ENCODE data around the gene RNF166.

Gene RNF166

DNA sequence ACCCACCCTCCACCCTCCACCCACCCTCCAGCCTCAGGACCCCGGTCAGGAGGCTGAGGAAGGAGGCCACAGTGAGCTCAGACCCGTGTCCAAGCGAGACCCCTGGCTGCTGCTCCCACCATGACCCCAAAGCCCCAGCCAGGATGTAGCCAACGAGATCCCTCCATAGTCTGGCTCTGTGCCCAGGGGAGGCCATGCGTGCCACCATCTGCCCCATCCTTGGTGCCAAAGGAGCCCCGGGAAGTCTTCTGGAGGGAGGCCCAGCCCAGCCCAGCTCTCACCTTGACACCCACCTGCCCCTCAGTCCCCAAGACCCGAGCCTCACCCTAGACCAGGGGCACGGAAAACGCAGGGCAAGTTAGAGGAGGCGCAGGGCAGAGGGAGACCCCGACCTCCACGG, 44.6 kb upstream of the RNF166 start:
- H3K27me3 ChIP-seq (ENCODE audit: insufficient read depth, insufficient read length): no peaks in the 10 kb centered on the region
- no peak for DNase-seq (ENCODE audit: low read depth, low spot score)
- H3K4me3 ChIP-seq (ENCODE audit: insufficient read length, low read depth): no peak overlapping the region
- peaks cover 47% of the 10 kb centered on the region for H3K36me3 ChIP-seq (ENCODE audit: insufficient read depth, insufficient read length, low read length)
- no peak for TF ChIP-seq YY1 (IDR thresholded peaks at IDR 0.05; ENCODE audit: insufficient read depth, insufficient read length)
- no peak for TF ChIP-seq SUZ12 (IDR thresholded peaks at IDR 0.05; ENCODE audit: extremely low read depth, insufficient read depth, insufficient read length)
- no peak for TF ChIP-seq ZNF274 (IDR thresholded peaks at IDR 0.05; ENCODE audit: low read depth, low read length)
- no peaks in the 10 kb centered on the region for H3K9me3 ChIP-seq (ENCODE audit: insufficient read depth, low read length)
- H3K4me1 ChIP-seq (ENCODE audit: insufficient read depth, insufficient read length): peaks cover 35% of the 10 kb centered on the region
- H3K9ac ChIP-seq (ENCODE audit: insufficient read length, low read depth): no peak overlapping the region

DNA sequence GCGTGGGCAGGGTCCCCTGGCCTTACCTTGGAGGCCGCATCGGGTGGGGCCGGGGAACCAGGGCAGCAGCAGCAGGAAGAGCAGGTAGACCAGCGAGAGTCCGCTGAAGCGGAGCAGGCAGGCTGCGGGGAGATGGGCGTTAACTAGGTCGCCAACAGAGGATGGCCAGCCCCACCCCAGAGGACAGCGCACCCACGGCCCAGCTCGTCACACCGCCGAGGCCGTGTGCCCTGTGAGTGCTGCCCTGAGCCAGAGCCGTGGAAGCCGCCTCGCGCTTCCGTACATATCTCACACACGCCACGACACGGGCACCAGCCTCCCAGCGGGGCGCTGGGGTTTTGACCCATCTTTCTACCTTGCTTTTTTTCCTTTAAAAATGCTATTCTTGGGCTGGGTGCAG, 43.1 kb upstream of the RNF166 start:
- DNase-seq (ENCODE audit: low read depth, low spot score): no peak
- no peak overlapping the region for H3K4me3 ChIP-seq (ENCODE audit: insufficient read length, low read depth)
- TF ChIP-seq SUZ12 (IDR thresholded peaks at IDR 0.05; ENCODE audit: extremely low read depth, insufficient read depth, insufficient read length) (no peak), YY1 (IDR thresholded peaks at IDR 0.05; ENCODE audit: insufficient read depth, insufficient read length) (no peak), ZNF274 (IDR thresholded peaks at IDR 0.05; ENCODE audit: low read depth, low read length) (no peak)
- no peak overlapping the region for H3K9ac ChIP-seq (ENCODE audit: insufficient read length, low read depth)
- peaks cover 44% of the 10 kb centered on the region for H3K36me3 ChIP-seq (ENCODE audit: insufficient read depth, insufficient read length, low read length)
- no peaks in the 10 kb centered on the region for H3K27me3 ChIP-seq (ENCODE audit: insufficient read depth, insufficient read length)
- H3K4me1 ChIP-seq (ENCODE audit: insufficient read depth, insufficient read length): peaks cover 28% of the 10 kb centered on the region
- H3K9me3 ChIP-seq (ENCODE audit: insufficient read depth, low read length): no peaks in the 10 kb centered on the region

DNA sequence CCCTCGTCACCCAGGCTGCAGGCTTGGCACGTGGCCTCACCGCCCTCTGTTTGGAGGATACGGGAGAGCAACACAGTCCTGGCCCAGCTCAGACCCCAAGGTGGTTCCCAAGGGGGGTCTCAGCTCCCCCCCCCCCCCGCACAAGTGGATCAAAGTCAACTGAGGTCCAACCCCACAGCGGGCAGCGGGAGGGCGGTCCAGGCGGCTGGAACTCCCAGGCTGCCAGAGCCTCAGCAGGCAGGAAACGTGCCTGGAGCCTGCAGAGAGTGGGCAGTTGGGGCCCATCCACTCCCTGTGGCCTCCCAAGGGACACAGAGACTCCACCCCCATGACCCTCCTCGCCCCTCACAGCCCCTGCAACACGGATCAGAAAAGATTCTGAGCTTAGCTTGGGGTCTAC, 42.2 kb upstream of the RNF166 start:
- Histone ChIP-seq H3K9me3 (ENCODE audit: insufficient read depth, low read length) (no peaks in the 10 kb centered on the region), H3K9ac (ENCODE audit: insufficient read length, low read depth) (no peak overlapping the region), H3K4me1 (ENCODE audit: insufficient read depth, insufficient read length) (peaks cover 31% of the 10 kb centered on the region), H3K27me3 (ENCODE audit: insufficient read depth, insufficient read length) (no peaks in the 10 kb centered on the region), H3K4me3 (ENCODE audit: insufficient read length, low read depth) (no peak overlapping the region), H3K36me3 (ENCODE audit: insufficient read depth, insufficient read length, low read length) (peaks cover 45% of the 10 kb centered on the region)
- TF ChIP-seq ZNF274 (IDR thresholded peaks at IDR 0.05; ENCODE audit: low read depth, low read length) (no peak), SUZ12 (IDR thresholded peaks at IDR 0.05; ENCODE audit: extremely low read depth, insufficient read depth, insufficient read length) (no peak), YY1 (IDR thresholded peaks at IDR 0.05; ENCODE audit: insufficient read depth, insufficient read length) (no peak)
- DNase-seq (ENCODE audit: low read depth, low spot score): no peak

DNA sequence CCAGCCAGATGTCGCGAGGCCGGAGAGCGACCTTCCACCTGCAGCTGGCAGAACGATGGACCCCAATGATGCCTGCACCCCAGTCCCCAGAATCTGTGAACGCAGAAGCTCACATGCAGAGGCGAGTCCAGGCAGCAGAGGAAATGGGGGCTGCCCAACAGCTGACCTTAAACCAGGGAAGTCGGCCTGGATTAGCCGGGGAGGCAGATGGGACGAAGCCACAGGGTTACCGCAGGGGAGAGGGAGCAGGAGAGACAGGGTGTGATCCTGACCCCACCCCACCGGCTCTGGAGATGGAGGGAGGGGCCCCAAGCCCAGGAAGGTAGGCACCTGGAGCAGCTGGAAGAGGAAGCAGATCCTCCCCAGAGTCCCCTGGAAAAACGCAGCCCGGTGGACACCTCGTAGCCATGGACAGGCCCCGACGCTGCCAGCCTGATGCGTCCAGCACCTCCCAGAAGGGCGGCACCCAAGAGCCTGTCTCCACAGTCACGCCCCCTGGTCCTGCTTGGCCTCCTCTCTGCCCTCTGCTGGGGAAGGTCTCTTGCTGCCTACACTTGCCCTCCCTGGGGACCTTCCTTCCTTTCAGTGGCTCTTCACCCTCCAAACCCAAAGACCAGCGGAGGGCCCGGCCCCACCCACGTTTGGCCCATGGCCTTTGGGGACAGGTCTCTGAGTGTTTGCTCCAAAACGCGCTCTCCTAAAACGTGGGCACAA, 41.5 kb upstream of the RNF166 start:
- no peaks in the 10 kb centered on the region for H3K27me3 ChIP-seq (ENCODE audit: insufficient read depth, insufficient read length)
- peak; percentile 39 for DNase-seq (ENCODE audit: low read depth, low spot score)
- no peak for TF ChIP-seq YY1 (IDR thresholded peaks at IDR 0.05; ENCODE audit: insufficient read depth, insufficient read length)
- TF ChIP-seq ZNF274 (IDR thresholded peaks at IDR 0.05; ENCODE audit: low read depth, low read length): no peak
- H3K9ac ChIP-seq (ENCODE audit: insufficient read length, low read depth): peak overlapping the region; percentile 2
- H3K9me3 ChIP-seq (ENCODE audit: insufficient read depth, low read length): no peaks in the 10 kb centered on the region
- H3K4me1 ChIP-seq (ENCODE audit: insufficient read depth, insufficient read length): peaks cover 31% of the 10 kb centered on the region
- peaks cover 49% of the 10 kb centered on the region for H3K36me3 ChIP-seq (ENCODE audit: insufficient read depth, insufficient read length, low read length)
- no peak overlapping the region for H3K4me3 ChIP-seq (ENCODE audit: insufficient read length, low read depth)

DNA sequence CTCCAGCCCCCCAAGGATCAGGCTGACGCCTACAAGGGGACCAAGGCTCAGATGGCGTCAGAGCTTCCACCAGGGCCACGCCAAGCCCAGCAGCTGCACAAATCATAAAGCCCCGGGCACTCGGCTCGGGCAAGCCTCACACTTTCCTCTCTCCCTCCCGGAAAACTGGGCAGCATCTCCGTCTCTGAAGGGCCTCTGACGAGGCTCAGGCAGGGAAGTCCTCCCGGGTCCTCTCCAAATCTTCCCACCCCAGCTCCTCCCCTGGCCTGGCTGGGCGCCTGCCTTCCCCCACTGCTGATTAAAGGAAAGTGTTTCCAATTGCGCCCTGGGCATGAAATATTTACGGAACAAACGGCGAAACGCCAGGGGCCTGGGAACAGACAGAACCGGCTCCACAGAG, 40.3 kb upstream of the RNF166 start:
- no peak for DNase-seq (ENCODE audit: low read depth, low spot score)
- Histone ChIP-seq H3K9ac (ENCODE audit: insufficient read length, low read depth) (peak overlapping the region; percentile 32), H3K36me3 (ENCODE audit: insufficient read depth, insufficient read length, low read length) (peaks cover 48% of the 10 kb centered on the region), H3K27me3 (ENCODE audit: insufficient read depth, insufficient read length) (no peaks in the 10 kb centered on the region), H3K4me3 (ENCODE audit: insufficient read length, low read depth) (no peak overlapping the region), H3K9me3 (ENCODE audit: insufficient read depth, low read length) (no peaks in the 10 kb centered on the region), H3K4me1 (ENCODE audit: insufficient read depth, insufficient read length) (peaks cover 27% of the 10 kb centered on the region)
- TF ChIP-seq YY1 (IDR thresholded peaks at IDR 0.05; ENCODE audit: insufficient read depth, insufficient read length) (no peak), ZNF274 (IDR thresholded peaks at IDR 0.05; ENCODE audit: low read depth, low read length) (no peak), SUZ12 (IDR thresholded peaks at IDR 0.05; ENCODE audit: extremely low read depth, insufficient read depth, insufficient read length) (no peak)

DNA sequence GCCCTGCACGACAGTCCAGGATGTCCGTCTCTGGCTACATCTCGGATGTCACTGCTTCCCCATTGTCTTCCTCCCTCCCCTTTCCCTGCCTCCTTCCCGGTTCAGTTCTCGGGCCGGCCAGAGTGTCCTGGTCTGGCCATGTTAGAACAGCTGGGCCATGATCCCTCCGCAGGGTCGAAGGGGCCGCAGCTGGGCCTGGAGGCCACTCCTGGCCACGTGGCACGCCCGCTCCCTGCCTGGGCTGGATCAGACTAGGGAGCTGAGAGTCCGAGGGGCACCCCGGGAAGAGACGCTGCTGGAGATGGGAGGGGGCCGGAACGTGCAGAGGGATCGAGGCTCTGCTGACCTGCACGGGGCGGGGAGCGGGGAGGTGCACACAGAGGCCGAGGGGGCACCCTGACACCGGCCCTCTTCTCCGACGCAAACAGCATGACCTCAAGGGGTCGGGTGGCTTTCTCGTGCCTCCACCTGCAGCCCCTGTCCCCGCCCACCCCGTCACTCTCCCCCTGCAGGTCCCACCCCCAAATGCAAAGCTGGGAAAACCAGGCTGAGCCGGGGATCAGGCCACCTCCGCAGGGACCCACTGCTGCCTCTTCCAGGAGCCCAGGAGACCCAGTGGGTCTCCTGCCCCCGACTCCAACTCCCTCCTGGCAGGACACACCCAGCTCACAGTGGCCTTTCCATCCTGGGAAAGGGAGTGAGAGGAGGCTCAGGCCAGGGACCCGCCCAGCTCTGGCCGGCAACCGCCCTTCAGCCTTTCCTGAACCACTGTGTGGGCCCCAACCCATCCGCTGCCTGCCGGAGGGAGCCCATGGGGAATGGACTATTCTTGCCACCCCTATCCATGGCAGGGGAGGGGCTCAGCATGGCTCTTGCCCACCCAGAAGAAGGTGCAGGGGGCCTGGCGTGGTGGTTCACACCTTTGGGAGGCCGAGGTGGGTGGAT, 38.6 kb upstream of the RNF166 start:
- Histone ChIP-seq H3K36me3 (ENCODE audit: insufficient read depth, insufficient read length, low read length) (peaks cover 57% of the 10 kb centered on the region), H3K27me3 (ENCODE audit: insufficient read depth, insufficient read length) (no peaks in the 10 kb centered on the region), H3K4me1 (ENCODE audit: insufficient read depth, insufficient read length) (peaks cover 27% of the 10 kb centered on the region), H3K9me3 (ENCODE audit: insufficient read depth, low read length) (no peaks in the 10 kb centered on the region), H3K9ac (ENCODE audit: insufficient read length, low read depth) (no peak overlapping the region), H3K4me3 (ENCODE audit: insufficient read length, low read depth) (no peak overlapping the region)
- DNase-seq (ENCODE audit: low read depth, low spot score): no peak
- no peak for TF ChIP-seq ZNF274 (IDR thresholded peaks at IDR 0.05; ENCODE audit: low read depth, low read length)
- TF ChIP-seq SUZ12 (IDR thresholded peaks at IDR 0.05; ENCODE audit: extremely low read depth, insufficient read depth, insufficient read length): no peak
- TF ChIP-seq YY1 (IDR thresholded peaks at IDR 0.05; ENCODE audit: insufficient read depth, insufficient read length): no peak
